Stomach (tissue), 9 donors: ENCODE results near the gene FETUB. TPM values are rescaled to one million over a fixed set of nuclear protein-coding genes. Genes with fewer than 3 reads are reported as not detected.

Experiments used
- DNase-seq, 2 donors: peaks; one replicate each; pipeline versions ENCODE4 v3.0.0 to v3.0.0-alpha.2; 2013 to 2019
- H3K27ac ChIP-seq, 5 donors: fragments of 200-600 bp in 4 of 5; sonication (generic) in 4 of 5; one replicate each; pipeline ENCODE4 v1.5.1; 2013 to 2019; ENCODE audit warnings: mild to moderate bottlenecking in 1 of 5, moderate library complexity in 1 of 5
- H3K27me3 ChIP-seq, 3 donors: fragments of 200-600 bp; sonication (generic); one replicate each; pipeline ENCODE4 v1.5.1; 2017 to 2019; ENCODE audit warnings: mixed run types in 1 of 3
- H3K36me3 ChIP-seq, 4 donors: fragments of 200-600 bp; sonication (generic); 1 replicate in 3 of 4; 2 replicates in 1 of 4; pipeline ENCODE4 v1.5.1; 2016 to 2019
- H3K4me1 ChIP-seq, 4 donors: fragments of 200-600 bp; sonication (generic); one replicate each; pipeline ENCODE4 v1.5.1; 2016 to 2019
- H3K4me3 ChIP-seq, 4 donors: fragments of 200-600 bp; sonication (generic) in 3 of 4; one replicate each; pipeline ENCODE4 v1.5.1; 2016 to 2019; ENCODE audit warnings: mild to moderate bottlenecking in 1 of 4
- H3K9me3 ChIP-seq, 4 donors: fragments of 200-600 bp; sonication (generic); one replicate each; pipeline ENCODE4 v1.5.1; 2016 to 2019
- EP300 ChIP-seq: sonication (generic); formaldehyde crosslinking; IDR thresholded peaks from one replicate; pipeline ENCODE4 v1.6.1; 2017; ENCODE audit warnings: antibody characterized with exemption
- POLR2A ChIP-seq, 4 donors: fragments of 450-650 bp; IDR thresholded peaks; one replicate each; pipeline ENCODE4 v1.6.1; 2016; ENCODE audit warnings: antibody characterized with exemption in 4 of 4, control low read depth in 2 of 4, mild to moderate bottlenecking in 1 of 4, moderate library complexity in 1 of 4
- POLR2AphosphoS5 ChIP-seq, 3 donors: sonication (generic); formaldehyde crosslinking; IDR thresholded peaks; one replicate each; pipeline ENCODE4 v1.6.1; 2016; ENCODE audit warnings: antibody characterized with exemption in 3 of 3
- WGBS, 5 donors: extraction: QIAGEN DNeasy Blood & Tissue Kit in 3 of 5; methylation state at CpG; one replicate each; pipeline versions ENCODE4 v1.1.5 to v1.1.7; 2013 to 2018; 5-methylcytosine and 5-hydroxymethylcytosine counted together
- intact Hi-C: fragments of 100-400 bp; cut with DNase I; formaldehyde crosslinking; loops from one replicate; pipeline ENCODE4 v1.15.1; 2023; ENCODE audit warnings: low total_unique reads
- polyA plus RNA-seq, 3 donors: library from polyadenylated mRNA; stranded (reverse); fragments of 200-250 nt; gene quantifications; one replicate each; pipeline ENCODE4 v1.2.3, GENCODE V29; 2013
- total RNA-seq, 5 donors: library from RNA; depleted of rRNA; stranded (reverse); fragments of >200 nt; gene quantifications; one replicate each; pipeline versions ENCODE4 v1.1.0 to v1.2.3, GENCODE V29; 2014 to 2016
- TF ChIP-seq, protein P1 (sequence below), 7 experiments: fragments of 450-650 bp in 4 of 7; fragments of 200-600 bp in 3 of 7; sonication (generic) in 3 of 7; IDR thresholded peaks; one replicate each; pipeline ENCODE4 v1.5.1; 2016 to 2019; ENCODE audit warnings: antibody characterized with exemption in 7 of 7, control low read depth in 2 of 7, mild to moderate bottlenecking in 1 of 7
- donor health status: healthy with polysubstance abuse.
- donor health status: Bipolar disorder and iron deficiency.
- donor health status: healthy.

FETUB gene
- total and polyA plus RNA-seq, 8 donors, result 0.63 TPM; not detected in 7

- no peak for DNase-seq
- Histone ChIP-seq H3K27me3 (peaks cover 0 to 59% (median 13%) of the 10 kb centered on the region in 3 donors), H3K9me3 (no peaks in the 10 kb centered on the region), H3K36me3 (no peaks in the 10 kb centered on the region), H3K4me3 (no peak overlapping the region), H3K4me1 (peaks cover 4 to 19% (median 14%) of the 10 kb centered on the region in 4 donors), H3K27ac (no peak overlapping the region)
- TF ChIP-seq, protein P1, sequence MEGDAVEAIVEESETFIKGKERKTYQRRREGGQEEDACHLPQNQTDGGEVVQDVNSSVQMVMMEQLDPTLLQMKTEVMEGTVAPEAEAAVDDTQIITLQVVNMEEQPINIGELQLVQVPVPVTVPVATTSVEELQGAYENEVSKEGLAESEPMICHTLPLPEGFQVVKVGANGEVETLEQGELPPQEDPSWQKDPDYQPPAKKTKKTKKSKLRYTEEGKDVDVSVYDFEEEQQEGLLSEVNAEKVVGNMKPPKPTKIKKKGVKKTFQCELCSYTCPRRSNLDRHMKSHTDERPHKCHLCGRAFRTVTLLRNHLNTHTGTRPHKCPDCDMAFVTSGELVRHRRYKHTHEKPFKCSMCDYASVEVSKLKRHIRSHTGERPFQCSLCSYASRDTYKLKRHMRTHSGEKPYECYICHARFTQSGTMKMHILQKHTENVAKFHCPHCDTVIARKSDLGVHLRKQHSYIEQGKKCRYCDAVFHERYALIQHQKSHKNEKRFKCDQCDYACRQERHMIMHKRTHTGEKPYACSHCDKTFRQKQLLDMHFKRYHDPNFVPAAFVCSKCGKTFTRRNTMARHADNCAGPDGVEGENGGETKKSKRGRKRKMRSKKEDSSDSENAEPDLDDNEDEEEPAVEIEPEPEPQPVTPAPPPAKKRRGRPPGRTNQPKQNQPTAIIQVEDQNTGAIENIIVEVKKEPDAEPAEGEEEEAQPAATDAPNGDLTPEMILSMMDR (IDR thresholded peaks at IDR 0.05), result no peak
- no peak for TF ChIP-seq POLR2AphosphoS5 (IDR thresholded peaks at IDR 0.05)
- no peak for TF ChIP-seq EP300
- no peak for TF ChIP-seq POLR2A (IDR thresholded peaks at IDR 0.05)
- intact Hi-C loops, result loop anchor here (5.0 kb wide), 1 partner anchor 199 kb away; no protein-coding TSS in a partner anchor
- 79 to 91% (median 87%) methylated on average over 8 of the region's 8 CpGs for WGBS, 5 donors
These were observed 21.8 kb upstream of the FETUB start for GRCh38 chr3:186618318-186618938.

- Histone ChIP-seq H3K4me1 (peaks cover 4 to 17% (median 12%) of the 10 kb centered on the region in 4 donors), H3K27me3 (peaks cover 0 to 51% (median 8%) of the 10 kb centered on the region in 3 donors), H3K4me3 (no peak overlapping the region), H3K9me3 (no peaks in the 10 kb centered on the region), H3K27ac (no peak overlapping the region), H3K36me3 (no peaks in the 10 kb centered on the region)
- DNase-seq, result no peak
- TF ChIP-seq, protein P1 (IDR thresholded peaks at IDR 0.05), result no peak
- TF ChIP-seq POLR2AphosphoS5 (IDR thresholded peaks at IDR 0.05) (no peak), POLR2A (IDR thresholded peaks at IDR 0.05) (no peak), EP300 (no peak)
- intact Hi-C loops, result loop anchor here (5.0 kb wide), 1 partner anchor 198 kb away; no protein-coding TSS in a partner anchor
- 84 to 92% (median 90%) methylated on average over 5 of the region's 5 CpGs for WGBS, 5 donors
These were observed 20.4 kb upstream of the FETUB start for GRCh38 chr3:186619787-186620212.

GRCh38 chr3:186620213-186621092, 19.7 kb upstream of the FETUB start:
- H3K27ac ChIP-seq, result no peak overlapping the region
- no peak for TF ChIP-seq POLR2A (IDR thresholded peaks at IDR 0.05)
- TF ChIP-seq POLR2AphosphoS5 (IDR thresholded peaks at IDR 0.05), result no peak
- TF ChIP-seq, protein P1 (IDR thresholded peaks at IDR 0.05), result no peak
- TF ChIP-seq EP300, result no peak
- WGBS, 5 donors, result 79 to 88% (median 83%) methylated on average over 9 to 17 of the region's 17 CpGs
- peaks cover 4 to 11% (median 10%) of the 10 kb centered on the region in 4 donors for H3K4me1 ChIP-seq
- H3K4me3 ChIP-seq, result no peak overlapping the region
- no peaks in the 10 kb centered on the region for H3K36me3 ChIP-seq
- peaks cover 0 to 51% (median 8%) of the 10 kb centered on the region in 3 donors for H3K27me3 ChIP-seq
- intact Hi-C loops, result no loop called here
- no peaks in the 10 kb centered on the region for H3K9me3 ChIP-seq
- DNase-seq, result no peak

DNA sequence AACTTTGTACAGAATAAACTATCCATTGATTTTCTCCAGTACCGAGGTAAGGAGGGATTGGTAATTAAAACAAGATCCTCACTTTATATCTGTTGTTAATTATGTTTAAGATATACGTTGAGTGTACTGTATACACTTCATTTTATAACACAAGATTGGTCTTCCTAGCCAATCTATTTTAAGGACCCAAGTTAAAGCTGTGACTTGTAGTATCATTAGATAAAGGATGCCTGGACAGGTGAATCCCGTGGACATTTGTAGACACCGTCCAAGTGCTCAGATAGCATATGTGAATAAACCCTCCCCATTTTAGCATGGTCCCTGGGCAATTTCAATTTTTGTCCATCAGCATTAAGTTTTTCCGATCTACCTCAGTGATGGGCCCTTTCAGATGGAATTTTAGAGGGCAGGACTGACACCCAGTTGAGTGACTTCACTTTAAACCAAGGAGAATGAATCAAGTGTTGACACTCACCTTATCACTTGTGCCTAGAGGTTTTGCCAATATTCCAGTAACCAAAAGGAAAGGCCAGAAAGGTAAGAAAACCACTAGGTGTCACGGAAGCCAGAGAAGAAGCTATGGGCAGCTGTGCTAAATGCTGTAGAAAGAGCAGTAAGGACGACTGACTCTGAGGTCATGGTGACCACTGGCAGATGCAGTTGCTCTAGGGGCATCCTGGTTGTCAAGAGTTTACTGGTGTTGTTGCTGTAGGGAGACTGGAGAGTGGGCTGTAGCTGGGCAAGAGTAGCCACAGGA, 18.1 kb upstream of the FETUB start:
- WGBS, 5 donors, result 77 to 84% (median 81%) methylated on average over 7 of the region's 7 CpGs

More for the DNA sequence above, 18.1 kb upstream of the FETUB start:
- Histone ChIP-seq H3K36me3 (no peaks in the 10 kb centered on the region), H3K4me3 (no peak overlapping the region), H3K4me1 (peaks cover 4 to 6% (median 5%) of the 10 kb centered on the region in 4 donors), H3K27me3 (peaks cover 0 to 49% (median 8%) of the 10 kb centered on the region in 3 donors), H3K9me3 (no peaks in the 10 kb centered on the region), H3K27ac (no peak overlapping the region)
- intact Hi-C loops, result no loop called here
- TF ChIP-seq POLR2A (IDR thresholded peaks at IDR 0.05) (no peak), POLR2AphosphoS5 (IDR thresholded peaks at IDR 0.05) (no peak), EP300 (no peak)
- TF ChIP-seq, protein P1 (IDR thresholded peaks at IDR 0.05), result no peak
- DNase-seq, result no peak
